ENCODE data around the gene TGFBR2.

The TGFBR2 gene

GRCh38 chr3:30719536-30719935, 113.1 kb downstream of the TGFBR2 start:
- no peak for DNase-seq (ENCODE audit: low spot score)

- DNase-seq (ENCODE audit: low spot score): no peak
Observed at GRCh38 chr3:30720586-30721313, 114.3 kb downstream of the TGFBR2 start.

GRCh38 chr3:30721314-30721634, 114.9 kb downstream of the TGFBR2 start:
- no peak for DNase-seq (ENCODE audit: low spot score)

GRCh38 chr3:30723211-30723610, 116.8 kb downstream of the TGFBR2 start:
- no peak for DNase-seq (ENCODE audit: low spot score)

GRCh38 chr3:30724863-30725262, 118.5 kb downstream of the TGFBR2 start:
- DNase-seq (ENCODE audit: low spot score): no peak

GRCh38 chr3:30728143-30728542, 121.7 kb downstream of the TGFBR2 start:
- DNase-seq (ENCODE audit: low spot score): no peak

- DNase-seq (ENCODE audit: low spot score): no peak
Observed at GRCh38 chr3:30729512-30729911, 123.1 kb downstream of the TGFBR2 start.

GRCh38 chr3:30729936-30730335, 123.5 kb downstream of the TGFBR2 start:
- DNase-seq (ENCODE audit: low spot score): no peak

- DNase-seq (ENCODE audit: low spot score): no peak
Observed at GRCh38 chr3:30730967-30731366, 124.6 kb downstream of the TGFBR2 start.

- DNase-seq (ENCODE audit: low spot score): no peak
Observed at GRCh38 chr3:30733209-30733608, 126.8 kb downstream of the TGFBR2 start.

GRCh38 chr3:30733696-30734095, 127.3 kb downstream of the TGFBR2 start:
- DNase-seq (ENCODE audit: low spot score): no peak

- no peak for DNase-seq (ENCODE audit: low spot score)
Observed at GRCh38 chr3:30737743-30738499, 131.5 kb downstream of the TGFBR2 start.

GRCh38 chr3:30738605-30739004, 132.2 kb downstream of the TGFBR2 start:
- no peak for DNase-seq (ENCODE audit: low spot score)

- no peak for DNase-seq (ENCODE audit: low spot score)
Observed at GRCh38 chr3:30741889-30742288, 135.5 kb downstream of the TGFBR2 start.

GRCh38 chr3:30742796-30743619, 136.6 kb downstream of the TGFBR2 start:
- no peak for DNase-seq (ENCODE audit: low spot score)
